GM12878 (cell line): ENCODE data around the gene IFIT2.

Experiments
- MEF2A ChIP-seq: IDR thresholded peaks from 2 replicates; pipeline ENCODE4 v1.6.1; 2011; ENCODE audit warnings: low read depth, mild to moderate bottlenecking, low read length, moderate library complexity; ENCODE audit not compliant: insufficient read depth
- RFX5 ChIP-seq: IDR thresholded peaks from 2 replicates; pipeline ENCODE4 v1.6.1; 2011; ENCODE audit warnings: low read depth, low read length, improper control_type of control experiment
- SREBF1 ChIP-seq: IDR thresholded peaks from 2 replicates; pipeline ENCODE4 v1.6.1; 2012; ENCODE audit warnings: mild to moderate bottlenecking, low read length
- ZZZ3 ChIP-seq: IDR thresholded peaks from 2 replicates; pipeline ENCODE4 v1.6.1; 2011; ENCODE audit warnings: low read depth; ENCODE audit not compliant: control insufficient read depth, insufficient read length

- TF ChIP-seq ZZZ3 (no peak), RFX5 (no peak), SREBF1 (no peak), MEF2A (no peak)
Measured at GRCh38 chr10:89306434-89307268, 4.8 kb downstream of the IFIT2 start.
